GM23338 (cell line): ENCODE results near the gene RTEL1. TPM values are rescaled to one million over a fixed set of nuclear protein-coding genes. Genes with fewer than 3 reads are reported as not detected.

Experiments used
- ATAC-seq: fragments of 200-7000 bp; cut with Tn5 transposase; 3 replicates; pipeline ENCODE4 v1.9.1; 2020
- DNase-seq: peaks from one replicate; pipeline ENCODE4 v3.0.0-alpha.2; 2015; ENCODE audit warnings: low spot score
- H2AFZ ChIP-seq: fragments of 200-600 bp; sonication (generic); 2 replicates; pipeline ENCODE4 v1.8.0; 2016; ENCODE audit warnings: antibody characterized with exemption, mild to moderate bottlenecking, moderate library complexity
- H3F3A ChIP-seq: fragments of 200-600 bp; sonication (generic); replicated peaks from 2 replicates; pipeline ENCODE4 v1.8.0; 2017; ENCODE audit warnings: antibody characterized with exemption, mixed run types, low read depth
- H3K27ac ChIP-seq: fragments of 200-600 bp; sonication (generic); 2 replicates; pipeline ENCODE4 v1.6.1; 2016; ENCODE audit warnings: low read depth
- H3K27me3 ChIP-seq: fragments of 200-600 bp; sonication (generic); 2 replicates; pipeline ENCODE4 v1.8.0; 2016; ENCODE audit warnings: mild to moderate bottlenecking, mixed run types, moderate library complexity; ENCODE audit not compliant: insufficient read depth
- H3K36me3 ChIP-seq: fragments of 200-600 bp; sonication (generic); 2 replicates; pipeline ENCODE4 v1.8.0; 2016; ENCODE audit warnings: mild to moderate bottlenecking; ENCODE audit not compliant: insufficient read depth
- H3K4me1 ChIP-seq: fragments of 200-600 bp; sonication (generic); 2 replicates; pipeline ENCODE4 v1.8.0; 2016; ENCODE audit warnings: mild to moderate bottlenecking, moderate library complexity; ENCODE audit not compliant: insufficient read depth
- H3K4me2 ChIP-seq: fragments of 200-600 bp; sonication (generic); 2 replicates; pipeline ENCODE4 v1.7.1; 2017; ENCODE audit warnings: mixed run types
- H3K4me3 ChIP-seq: fragments of 200-600 bp; sonication (generic); 2 replicates; pipeline ENCODE4 v1.6.1; 2016; ENCODE audit warnings: mixed run types
- H3K79me2 ChIP-seq: fragments of 200-600 bp; sonication (generic); replicated peaks from 2 replicates; pipeline ENCODE4 v1.8.0; 2017; ENCODE audit warnings: mild to moderate bottlenecking; ENCODE audit not compliant: insufficient read depth
- H3K9me2 ChIP-seq: fragments of 200-600 bp; sonication (generic); 2 replicates; pipeline ENCODE4 v1.8.0; 2017; ENCODE audit not compliant: insufficient read depth
- H4K20me1 ChIP-seq: fragments of 200-600 bp; sonication (generic); replicated peaks from 2 replicates; pipeline ENCODE4 v1.8.0; 2017; ENCODE audit warnings: mild to moderate bottlenecking; ENCODE audit not compliant: insufficient read depth
- H3K27ac Mint-ChIP-seq: 2 replicates; pipeline ENCODE4 v1.8.0; 2020; ENCODE audit warnings: inconsistent platforms, mild to moderate bottlenecking, moderate library complexity, mixed read lengths
- H3K27me3 Mint-ChIP-seq: 3 replicates; pipeline ENCODE4 v1.8.0; 2022; ENCODE audit warnings: low read depth, mild to moderate bottlenecking, moderate library complexity, mixed read lengths, inconsistent platforms; ENCODE audit not compliant: insufficient read depth, poor library complexity
- H3K36me3 Mint-ChIP-seq: 3 replicates; pipeline ENCODE4 v1.8.0; 2021; ENCODE audit warnings: low read depth, mild to moderate bottlenecking, inconsistent platforms, moderate library complexity, mixed read lengths
- H3K4me1 Mint-ChIP-seq: 3 replicates; pipeline ENCODE4 v1.8.0; 2020; ENCODE audit warnings: mild to moderate bottlenecking, inconsistent platforms, mixed read lengths
- H3K4me3 Mint-ChIP-seq: 3 replicates; pipeline ENCODE4 v1.8.0; 2021; ENCODE audit warnings: moderate library complexity, mild to moderate bottlenecking, inconsistent platforms, mixed read lengths
- H3K9me3 Mint-ChIP-seq: 3 replicates; pipeline ENCODE4 v1.8.0; 2020; ENCODE audit warnings: moderate library complexity, mild to moderate bottlenecking, inconsistent platforms, mixed read lengths
- CREB1 ChIP-seq: fragments of 250-450 bp; sonication (Bioruptor Pico); IDR thresholded peaks from 2 replicates; pipeline ENCODE4 v1.5.0; 2020; ENCODE audit warnings: low read depth, mild to moderate bottlenecking, moderate library complexity
- CTCF ChIP-seq, 2 experiments: fragments of 200-600 bp in 1 of 2; sonication (generic) in 1 of 2; conservative IDR thresholded peaks; 2 replicates each; pipeline versions ENCODE4 v1.5.1 to v1.6.1; 2016 to 2017; ENCODE audit warnings: antibody characterized with exemption in 2 of 2, low read depth in 2 of 2, mild to moderate bottlenecking in 2 of 2, moderate library complexity in 1 of 2
- ETS1 ChIP-seq: IDR thresholded peaks from 2 replicates; pipeline ENCODE4 v1.6.1; 2016; ENCODE audit warnings: antibody characterized with exemption
- EZH2 ChIP-seq: fragments of 200-600 bp; sonication (generic); IDR thresholded peaks from one replicate; pipeline ENCODE4 v1.8.0; 2017; ENCODE audit warnings: antibody characterized with exemption, mild to moderate bottlenecking, low read depth; ENCODE audit not compliant: unreplicated experiment
- EZH2phosphoT487 ChIP-seq: fragments of 200-600 bp; sonication (generic); IDR thresholded peaks from one replicate; pipeline ENCODE4 v1.8.1; 2018; ENCODE audit warnings: antibody characterized with exemption; ENCODE audit not compliant: unreplicated experiment
- JUNB ChIP-seq: IDR thresholded peaks from one replicate; pipeline ENCODE4 v1.6.1; 2016; ENCODE audit warnings: antibody characterized with exemption; ENCODE audit not compliant: unreplicated experiment
- NANOG ChIP-seq: IDR thresholded peaks from 2 replicates; pipeline ENCODE4 v1.6.1; 2016; ENCODE audit warnings: antibody characterized with exemption, borderline replicate concordance
- POLR2AphosphoS5 ChIP-seq: IDR thresholded peaks from 2 replicates; pipeline ENCODE4 v1.6.1; 2016; ENCODE audit warnings: antibody characterized with exemption, low read depth
- REST ChIP-seq: IDR thresholded peaks from one replicate; pipeline ENCODE4 v1.6.1; 2018; ENCODE audit warnings: antibody characterized with exemption; ENCODE audit not compliant: unreplicated experiment
- STAT1 ChIP-seq: IDR thresholded peaks from one replicate; pipeline ENCODE4 v1.6.1; 2016; ENCODE audit warnings: antibody characterized with exemption; ENCODE audit not compliant: unreplicated experiment
- ZNF114 ChIP-seq: fragments of 250-450 bp; sonication (Bioruptor Pico); IDR thresholded peaks from 2 replicates; pipeline ENCODE4 v1.5.0; 2020; ENCODE audit warnings: mild to moderate bottlenecking, moderate library complexity
- ZNF331 ChIP-seq: fragments of 250-450 bp; sonication (Bioruptor Pico); IDR thresholded peaks from 2 replicates; pipeline ENCODE4 v1.5.0; 2020; ENCODE audit warnings: low read depth, mild to moderate bottlenecking, moderate library complexity
- ZNF462 ChIP-seq: fragments of 250-450 bp; sonication (Bioruptor Pico); IDR thresholded peaks from 2 replicates; pipeline ENCODE4 v1.5.0; 2020; ENCODE audit warnings: mild to moderate bottlenecking, moderate library complexity
- polyA plus RNA-seq: library from polyadenylated mRNA; unstranded; fragments of >200 nt; fragmentation: Nextera tagmentation; extraction: Ambion mirVana; gene quantifications from 2 replicates; pipeline ENCODE4 v1.2.1, GENCODE V29; 2016
- total RNA-seq: library from RNA; depleted of rRNA; stranded (reverse); fragments of >200 nt; shearing (Covaris generic); gene quantifications from 2 replicates; pipeline ENCODE4 v1.2.3, GENCODE V29; 2014

Gene RTEL1
- total and polyA plus RNA-seq, 2 experiments from 2014 or later = 14.2 to 34.5 TPM

GRCh38 chr20:63695424-63696305 is 37.6 kb downstream of the RTEL1 start:
- no peak for TF ChIP-seq REST
- no peak for TF ChIP-seq CTCF (conservative IDR thresholded peaks at IDR 0.05; ENCODE audit: low read depth in 2 of 2)
- no peak for TF ChIP-seq EZH2phosphoT487
- TF ChIP-seq EZH2 = no peak
- no peak for TF ChIP-seq ZNF462 (CRISPR knock-in tag)
- TF ChIP-seq ZNF114 (CRISPR knock-in tag) = no peak
- no peak for TF ChIP-seq JUNB
- TF ChIP-seq POLR2AphosphoS5 = no peak
- TF ChIP-seq ETS1 = no peak
- TF ChIP-seq NANOG = no peak
- TF ChIP-seq ZNF331 = no peak
- no peak for TF ChIP-seq STAT1
- TF ChIP-seq CREB1 = no peak
- peak overlapping the region; percentile 61; the same call in 2 of the 3 replicates for H3K4me3 Mint-ChIP-seq
- peaks cover 14% of the 10 kb centered on the region; the same call in 2 of the 3 replicates for H3K9me3 Mint-ChIP-seq
- peaks cover 4% of the 10 kb centered on the region; the same call in 1 of the 2 replicates for H3F3A ChIP-seq
- H3K4me2 ChIP-seq = peak overlapping the region; percentile 88
- no peaks in the 10 kb centered on the region for H3K4me1 ChIP-seq
- H4K20me1 ChIP-seq = no peaks in the 10 kb centered on the region
- H3K27ac ChIP-seq = no peak overlapping the region
- H3K27ac Mint-ChIP-seq = no peak overlapping the region
- no peaks in the 10 kb centered on the region for H3K9me2 ChIP-seq
- no peaks in the 10 kb centered on the region for H3K79me2 ChIP-seq
- no peak for DNase-seq
- H3K4me1 Mint-ChIP-seq = peaks cover 3% of the 10 kb centered on the region; the same call in 2 of the 3 replicates
- H3K4me3 ChIP-seq = peak overlapping the region; percentile 65
- H3K27me3 ChIP-seq = no peaks in the 10 kb centered on the region
- no peaks in the 10 kb centered on the region for H3K36me3 ChIP-seq
- H3K27me3 Mint-ChIP-seq = peaks cover 32% of the 10 kb centered on the region
- ATAC-seq = no peak
- peaks cover 27% of the 10 kb centered on the region for H3K36me3 Mint-ChIP-seq
- no peak overlapping the region for H2AFZ ChIP-seq
